Mucosa of rectum (tissue), 2 donors: ENCODE measurements around the gene ASIC2.

Experiments
- H3K27ac ChIP-seq, 2 donors: one replicate each; pipeline ENCODE4 v1.7.0; 2013; ENCODE audit warnings: inconsistent platforms in 2 of 2, low read depth in 2 of 2, low read length in 2 of 2
- H3K27me3 ChIP-seq, 2 donors: one replicate each; pipeline ENCODE4 v1.7.0; 2013; ENCODE audit warnings: low read length in 2 of 2; ENCODE audit not compliant: control insufficient read depth in 2 of 2, insufficient read depth in 2 of 2
- H3K36me3 ChIP-seq, 2 donors: one replicate each; pipeline ENCODE4 v1.7.0; 2013; ENCODE audit warnings: low read length in 2 of 2; ENCODE audit not compliant: control insufficient read depth in 2 of 2, insufficient read depth in 2 of 2
- H3K4me1 ChIP-seq, 2 donors: one replicate each; pipeline ENCODE4 v1.7.0; 2013; ENCODE audit warnings: low read length in 2 of 2, mild to moderate bottlenecking in 1 of 2; ENCODE audit not compliant: control insufficient read depth in 2 of 2, insufficient read depth in 2 of 2
- H3K4me3 ChIP-seq, 2 donors: one replicate each; pipeline ENCODE4 v1.7.0; 2013; ENCODE audit warnings: low read length in 2 of 2
- H3K9ac ChIP-seq, 2 donors: one replicate each; pipeline ENCODE4 v1.7.0; 2013; ENCODE audit warnings: low read length in 2 of 2, low read depth in 1 of 2, mild to moderate bottlenecking in 1 of 2
- H3K9me3 ChIP-seq, 2 donors: one replicate each; pipeline ENCODE4 v1.7.0; 2013; ENCODE audit warnings: low read length in 2 of 2; ENCODE audit not compliant: control insufficient read depth in 2 of 2
- donor health status: healthy.
- donor health status: Normal muscosa, but diverticular disease.

ASIC2 gene

GRCh38 chr17:33229028-33229427 is 64.1 kb downstream of the ASIC2 start:
- Histone ChIP-seq H3K27me3 (no peaks in the 10 kb centered on the region), H3K36me3 (no peaks in the 10 kb centered on the region), H3K4me1 (no peaks in the 10 kb centered on the region), H3K9me3 (no peaks in the 10 kb centered on the region), H3K27ac (no peak overlapping the region), H3K9ac (no peak overlapping the region), H3K4me3 (no peak overlapping the region)

GRCh38 chr17:33228548-33228947 is 64.5 kb downstream of the ASIC2 start:
- no peak overlapping the region for H3K27ac ChIP-seq
- no peaks in the 10 kb centered on the region for H3K27me3 ChIP-seq
- H3K4me3 ChIP-seq, result no peak overlapping the region
- no peaks in the 10 kb centered on the region for H3K36me3 ChIP-seq
- H3K9ac ChIP-seq, result no peak overlapping the region
- H3K4me1 ChIP-seq, result no peaks in the 10 kb centered on the region
- H3K9me3 ChIP-seq, result no peaks in the 10 kb centered on the region

- no peaks in the 10 kb centered on the region for H3K36me3 ChIP-seq
- no peak overlapping the region for H3K9ac ChIP-seq
- H3K27me3 ChIP-seq, result no peaks in the 10 kb centered on the region
- no peaks in the 10 kb centered on the region for H3K4me1 ChIP-seq
- H3K27ac ChIP-seq, result no peak overlapping the region
- no peak overlapping the region for H3K4me3 ChIP-seq
- H3K9me3 ChIP-seq, result no peaks in the 10 kb centered on the region
These were observed 65.2 kb downstream of the ASIC2 start for GRCh38 chr17:33227911-33228310.

GRCh38 chr17:33225994-33226393 is 67.1 kb downstream of the ASIC2 start:
- Histone ChIP-seq H3K4me3 (no peak overlapping the region), H3K27me3 (no peaks in the 10 kb centered on the region), H3K27ac (no peak overlapping the region), H3K9ac (no peak overlapping the region), H3K36me3 (no peaks in the 10 kb centered on the region), H3K9me3 (no peaks in the 10 kb centered on the region), H3K4me1 (no peaks in the 10 kb centered on the region)

DNA sequence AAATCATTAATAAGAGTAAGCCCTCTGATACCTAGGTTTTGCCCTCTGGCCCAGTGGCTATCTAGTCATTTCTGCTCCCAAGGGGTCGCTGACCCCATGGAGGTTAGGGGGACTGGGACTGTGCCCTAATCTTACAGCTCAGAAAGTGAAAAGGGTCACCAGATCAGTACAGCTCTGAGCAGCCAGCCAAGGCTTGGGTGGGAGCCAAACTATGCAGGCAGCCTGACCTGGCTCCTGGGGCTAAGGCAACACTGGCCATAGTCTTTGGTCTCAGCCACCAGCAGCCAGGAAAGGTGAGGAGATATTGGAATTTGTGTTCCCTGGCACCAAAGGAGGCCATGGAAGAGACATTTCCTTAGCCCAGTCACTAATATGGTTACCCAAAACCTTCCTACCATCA is 67.6 kb downstream of the ASIC2 start:
- no peak overlapping the region for H3K27ac ChIP-seq
- no peaks in the 10 kb centered on the region for H3K36me3 ChIP-seq
- H3K27me3 ChIP-seq, result no peaks in the 10 kb centered on the region
- H3K4me3 ChIP-seq, result no peak overlapping the region
- no peaks in the 10 kb centered on the region for H3K9me3 ChIP-seq
- H3K4me1 ChIP-seq, result no peaks in the 10 kb centered on the region
- no peak overlapping the region for H3K9ac ChIP-seq

- H3K27me3 ChIP-seq, result no peaks in the 10 kb centered on the region
- no peak overlapping the region for H3K27ac ChIP-seq
- H3K9ac ChIP-seq, result no peak overlapping the region
- no peaks in the 10 kb centered on the region for H3K36me3 ChIP-seq
- no peak overlapping the region for H3K4me3 ChIP-seq
- H3K9me3 ChIP-seq, result no peaks in the 10 kb centered on the region
- H3K4me1 ChIP-seq, result no peaks in the 10 kb centered on the region
These were observed 73.1 kb downstream of the ASIC2 start for GRCh38 chr17:33220036-33220435.

- no peak overlapping the region for H3K27ac ChIP-seq
- H3K27me3 ChIP-seq, result peaks cover 0 to 2% of the 10 kb centered on the region in 2 donors
- H3K9ac ChIP-seq, result no peak overlapping the region
These were observed 74.1 kb downstream of the ASIC2 start for GRCh38 chr17:33218698-33219601.

DNA sequence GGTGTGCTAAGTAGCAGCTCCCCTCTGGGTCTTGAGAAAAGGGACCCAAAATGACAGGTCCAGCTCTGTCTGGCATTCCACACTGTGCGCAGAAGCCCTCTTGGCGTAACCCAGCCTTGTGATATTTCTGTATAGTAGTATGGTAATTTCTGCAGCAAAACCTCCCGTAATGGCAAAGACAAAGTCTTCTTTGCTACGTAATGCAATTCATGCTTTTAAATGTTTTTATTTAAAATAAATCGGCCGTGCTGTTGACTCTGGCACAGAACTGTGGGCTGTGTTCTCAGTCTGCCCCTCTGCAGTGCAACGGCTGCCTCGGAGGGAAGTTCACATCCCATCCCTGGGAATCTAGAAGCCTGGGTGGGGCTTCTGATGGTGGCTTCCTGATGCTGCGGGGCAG is 75.2 kb downstream of the ASIC2 start:
- no peak overlapping the region for H3K9ac ChIP-seq
- H3K4me1 ChIP-seq, result no peaks in the 10 kb centered on the region
- no peaks in the 10 kb centered on the region for H3K36me3 ChIP-seq
- H3K27ac ChIP-seq, result no peak overlapping the region
- H3K9me3 ChIP-seq, result no peaks in the 10 kb centered on the region
- no peak overlapping the region for H3K4me3 ChIP-seq
- peaks cover 0 to 3% of the 10 kb centered on the region in 2 donors for H3K27me3 ChIP-seq

More at GRCh38 chr17:33218698-33219601, 74.1 kb downstream of the ASIC2 start:
- Histone ChIP-seq H3K36me3 (no peaks in the 10 kb centered on the region), H3K4me3 (no peak overlapping the region), H3K9me3 (no peaks in the 10 kb centered on the region), H3K4me1 (no peaks in the 10 kb centered on the region)

DNA sequence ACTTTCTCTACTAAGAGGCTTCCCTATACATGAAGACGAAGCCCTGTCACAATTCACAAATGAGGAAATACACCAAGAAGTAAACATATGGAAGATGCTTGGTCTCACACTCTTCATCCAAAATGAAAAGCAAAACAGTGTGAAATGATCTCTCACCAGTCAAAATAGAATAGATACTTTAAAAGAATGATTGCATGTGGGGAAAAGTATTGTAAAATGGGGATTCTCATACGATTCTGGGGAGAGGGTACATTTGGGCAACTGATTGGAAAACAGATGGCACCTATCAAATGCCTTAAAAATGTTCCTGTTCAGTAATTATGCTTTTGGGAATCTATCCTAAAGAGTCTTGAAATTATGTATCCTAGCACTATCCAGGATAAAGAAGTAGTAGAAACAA is 78.1 kb downstream of the ASIC2 start:
- Histone ChIP-seq H3K9ac (no peak overlapping the region), H3K4me1 (no peaks in the 10 kb centered on the region), H3K27ac (no peak overlapping the region), H3K4me3 (no peak overlapping the region), H3K9me3 (no peaks in the 10 kb centered on the region), H3K27me3 (peaks cover 0 to 3% of the 10 kb centered on the region in 2 donors), H3K36me3 (no peaks in the 10 kb centered on the region)

GRCh38 chr17:33210285-33210684 is 82.8 kb downstream of the ASIC2 start:
- Histone ChIP-seq H3K4me1 (no peaks in the 10 kb centered on the region), H3K36me3 (no peaks in the 10 kb centered on the region), H3K9me3 (no peaks in the 10 kb centered on the region), H3K27me3 (peaks cover 0 to 5% of the 10 kb centered on the region in 2 donors), H3K9ac (no peak overlapping the region), H3K4me3 (no peak overlapping the region), H3K27ac (no peak overlapping the region)
